Muscle layer of duodenum (tissue), 2 donors: ENCODE results near the gene SEC14L2.
A peak's percentile ranks its signal among the peaks of the same experiment; 100 is the strongest.

Experiments
- H3K27ac ChIP-seq: one replicate; pipeline ENCODE4 v1.7.0; 2013; ENCODE audit warnings: mild to moderate bottlenecking, low read length
- H3K27me3 ChIP-seq: one replicate; pipeline ENCODE4 v1.7.0; 2013; ENCODE audit warnings: low read depth, mild to moderate bottlenecking, control low read depth, low read length
- H3K36me3 ChIP-seq, 2 donors: one replicate each; pipeline ENCODE4 v1.7.0; 2013; ENCODE audit warnings: low read length in 2 of 2, control low read depth in 1 of 2, mild to moderate bottlenecking in 1 of 2; ENCODE audit not compliant: insufficient read depth in 2 of 2, control insufficient read depth in 1 of 2
- H3K4me1 ChIP-seq, 2 donors: one replicate each; pipeline ENCODE4 v1.7.0; 2013; ENCODE audit warnings: low read length in 2 of 2, mild to moderate bottlenecking in 2 of 2, control low read depth in 1 of 2, moderate library complexity in 1 of 2; ENCODE audit not compliant: insufficient read depth in 2 of 2, control insufficient read depth in 1 of 2
- H3K4me3 ChIP-seq, 2 donors: one replicate each; pipeline ENCODE4 v1.7.0; 2013; ENCODE audit warnings: low read length in 2 of 2, low read depth in 1 of 2, mild to moderate bottlenecking in 1 of 2
- H3K9me3 ChIP-seq, 2 donors: one replicate each; pipeline ENCODE4 v1.7.0; 2013; ENCODE audit warnings: low read length in 2 of 2, control low read depth in 1 of 2, mild to moderate bottlenecking in 1 of 2; ENCODE audit not compliant: control insufficient read depth in 1 of 2
- donor health status: healthy.

SEC14L2 gene

DNA sequence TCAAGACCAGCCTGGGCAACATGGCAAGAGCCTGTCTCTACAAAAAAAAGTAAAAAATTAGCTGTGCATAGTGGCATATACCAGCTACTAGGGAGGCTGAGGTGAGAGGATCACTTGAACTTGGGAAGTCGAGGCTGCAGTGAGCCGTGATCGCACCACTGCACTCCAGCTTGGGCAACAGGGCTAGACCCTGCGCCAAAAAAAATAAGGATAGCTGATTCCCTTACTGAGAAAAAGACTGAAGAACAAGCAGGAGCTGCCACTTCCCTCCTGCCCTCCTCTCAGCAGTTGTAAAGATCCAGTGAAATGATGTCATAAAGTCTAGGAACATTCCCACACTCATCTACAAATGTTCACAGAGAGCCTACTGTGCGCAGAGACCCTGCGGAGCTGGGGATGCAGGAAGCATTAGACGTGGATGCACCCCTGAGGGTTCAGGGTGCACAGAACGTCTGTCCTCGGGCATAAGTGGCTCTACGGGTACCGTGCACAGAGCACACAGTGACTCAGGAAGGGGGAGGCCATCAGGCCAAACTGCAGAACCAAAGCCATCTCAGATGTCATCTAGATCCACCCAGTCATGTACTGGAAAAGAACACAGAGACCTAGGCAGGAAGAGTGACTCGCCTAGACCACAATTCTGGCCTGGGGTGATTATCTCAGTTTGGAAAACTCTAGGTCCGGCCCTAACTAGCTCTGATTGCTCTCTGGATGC is 11.7 kb downstream of the SEC14L2 start:
- no peaks in the 10 kb centered on the region for H3K9me3 ChIP-seq
- no peaks in the 10 kb centered on the region for H3K4me1 ChIP-seq
- H3K4me3 ChIP-seq: no peak overlapping the region
- H3K27me3 ChIP-seq: no peaks in the 10 kb centered on the region
- no peak overlapping the region for H3K27ac ChIP-seq
- peaks cover 16 to 33% of the 10 kb centered on the region in 2 donors for H3K36me3 ChIP-seq

DNA sequence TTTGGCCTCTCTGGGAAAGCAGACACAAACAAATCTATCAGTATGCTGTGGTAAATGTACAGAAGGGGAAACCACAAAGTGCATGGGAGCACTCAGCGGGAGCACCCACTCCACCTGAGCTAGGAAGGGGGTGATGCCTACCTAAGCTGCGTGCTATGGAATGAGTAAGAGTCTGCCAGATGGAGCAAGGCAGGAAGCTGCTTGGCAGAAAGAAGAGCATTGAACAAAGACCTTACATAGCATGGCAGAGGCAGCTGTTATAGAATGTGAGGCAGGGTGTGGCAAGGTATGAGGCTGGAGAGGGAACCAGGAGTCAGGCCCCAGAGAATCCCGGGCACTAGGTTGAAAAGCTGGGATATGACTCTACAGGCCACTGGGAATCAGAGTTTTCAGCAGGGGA is 15.0 kb downstream of the SEC14L2 start:
- Histone ChIP-seq H3K36me3 (peaks cover 35 to 46% of the 10 kb centered on the region in 2 donors), H3K27me3 (no peaks in the 10 kb centered on the region)

GRCh38 chr22:30413001-30413400 is 16.2 kb downstream of the SEC14L2 start:
- Histone ChIP-seq H3K36me3 (peaks cover 40 to 52% of the 10 kb centered on the region in 2 donors), H3K27ac (no peak overlapping the region), H3K27me3 (no peaks in the 10 kb centered on the region), H3K4me3 (no peak overlapping the region), H3K9me3 (no peaks in the 10 kb centered on the region), H3K4me1 (peaks cover 0 to 6% of the 10 kb centered on the region in 2 donors)

More for the DNA sequence above, 15.0 kb downstream of the SEC14L2 start:
- peaks cover 0 to 5% of the 10 kb centered on the region in 2 donors for H3K4me1 ChIP-seq
- H3K9me3 ChIP-seq: no peaks in the 10 kb centered on the region
- H3K27ac ChIP-seq: no peak overlapping the region
- H3K4me3 ChIP-seq: no peak overlapping the region

DNA sequence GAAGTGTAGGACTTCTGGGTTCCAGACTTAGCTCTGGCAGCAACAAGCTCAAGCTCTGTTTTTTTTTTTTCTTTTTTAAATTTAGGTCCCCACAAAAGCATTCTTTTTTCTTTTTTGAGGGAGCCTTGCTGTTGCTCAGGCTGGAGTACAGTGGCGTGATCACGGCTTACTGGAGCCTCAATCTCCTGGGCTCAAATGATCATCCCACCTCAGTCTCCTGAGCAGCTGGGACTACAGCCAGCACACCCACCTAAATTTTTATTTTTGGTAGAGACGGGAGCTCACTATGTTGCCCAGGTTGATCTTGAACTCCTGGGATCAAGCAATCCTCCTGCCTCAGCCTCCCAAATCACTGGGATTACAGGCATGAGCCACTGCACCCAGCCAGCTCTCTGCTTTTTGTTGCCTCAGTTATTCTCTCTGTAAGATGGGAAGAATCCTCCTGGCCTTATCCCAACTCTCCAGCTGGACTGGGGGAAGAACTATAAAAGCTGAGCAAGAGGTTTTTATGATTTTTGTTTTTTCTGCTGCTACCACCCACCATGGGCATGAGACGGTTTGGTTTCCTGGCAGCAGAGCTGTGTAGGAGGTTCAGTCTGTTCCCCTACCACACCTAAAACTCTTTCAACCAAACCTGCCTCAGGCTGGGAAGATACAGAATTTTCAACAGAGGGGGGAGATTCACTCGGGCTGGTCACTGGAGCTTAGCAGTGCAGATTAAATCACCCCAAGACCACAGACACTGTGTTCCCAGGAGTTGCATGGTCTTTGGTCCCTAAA is 17.1 kb downstream of the SEC14L2 start:
- Histone ChIP-seq H3K4me3 (no peak overlapping the region), H3K27ac (no peak overlapping the region), H3K36me3 (peaks cover 43 to 54% of the 10 kb centered on the region in 2 donors), H3K4me1 (peaks cover 0 to 6% of the 10 kb centered on the region in 2 donors), H3K27me3 (no peaks in the 10 kb centered on the region), H3K9me3 (no peaks in the 10 kb centered on the region)

DNA sequence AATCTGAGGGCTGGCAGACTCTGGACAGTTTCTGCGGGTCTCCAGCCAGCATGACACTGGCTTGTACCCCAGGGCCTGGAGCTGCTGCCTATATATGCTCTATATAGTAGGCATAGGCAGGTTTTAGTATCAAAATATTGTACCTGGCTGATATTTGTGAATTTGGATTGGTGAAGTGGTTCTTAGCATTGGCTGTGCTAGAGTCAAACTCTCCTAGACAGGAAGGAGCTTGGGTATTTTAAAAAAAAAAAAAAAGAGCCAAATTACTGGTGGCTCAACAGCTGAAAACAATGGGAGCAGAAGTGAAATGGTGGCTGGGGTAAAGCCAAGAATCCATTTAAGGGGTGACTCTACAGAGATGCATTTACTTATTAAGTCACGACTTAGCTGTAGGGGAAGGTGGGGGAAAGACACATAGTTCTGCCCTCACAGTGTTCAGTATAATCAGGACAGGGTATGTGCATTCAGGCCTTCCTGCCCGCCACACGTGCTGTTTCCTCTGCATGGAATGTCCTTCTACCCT is 17.8 kb downstream of the SEC14L2 start:
- Histone ChIP-seq H3K36me3 (peaks cover 41 to 53% of the 10 kb centered on the region in 2 donors), H3K27ac (no peak overlapping the region), H3K4me3 (no peak overlapping the region), H3K27me3 (no peaks in the 10 kb centered on the region), H3K4me1 (peaks cover 0 to 6% of the 10 kb centered on the region in 2 donors), H3K9me3 (no peaks in the 10 kb centered on the region)

- Histone ChIP-seq H3K9me3 (no peaks in the 10 kb centered on the region), H3K4me3 (no peak overlapping the region), H3K36me3 (peaks cover 41 to 55% of the 10 kb centered on the region in 2 donors), H3K4me1 (peaks cover 0 to 19% of the 10 kb centered on the region in 2 donors), H3K27ac (no peak overlapping the region), H3K27me3 (no peaks in the 10 kb centered on the region)
Observed at GRCh38 chr22:30416403-30416802, 19.6 kb downstream of the SEC14L2 start.

GRCh38 chr22:30416837-30417236 is 20.0 kb downstream of the SEC14L2 start:
- H3K27me3 ChIP-seq: no peaks in the 10 kb centered on the region
- peaks cover 41 to 55% of the 10 kb centered on the region in 2 donors for H3K36me3 ChIP-seq
- H3K27ac ChIP-seq: no peak overlapping the region
- H3K4me3 ChIP-seq: no peak overlapping the region
- H3K9me3 ChIP-seq: no peaks in the 10 kb centered on the region
- peaks cover 0 to 23% of the 10 kb centered on the region in 2 donors for H3K4me1 ChIP-seq

- peaks cover 34 to 55% of the 10 kb centered on the region in 2 donors for H3K36me3 ChIP-seq
- no peaks in the 10 kb centered on the region for H3K27me3 ChIP-seq
- H3K9me3 ChIP-seq: no peaks in the 10 kb centered on the region
- H3K4me3 ChIP-seq: no peak overlapping the region
- H3K4me1 ChIP-seq: peaks cover 19 to 42% of the 10 kb centered on the region in 2 donors
- H3K27ac ChIP-seq: peak overlapping the region; percentile 89
Observed at GRCh38 chr22:30420347-30421125, 23.7 kb downstream of the SEC14L2 start.

DNA sequence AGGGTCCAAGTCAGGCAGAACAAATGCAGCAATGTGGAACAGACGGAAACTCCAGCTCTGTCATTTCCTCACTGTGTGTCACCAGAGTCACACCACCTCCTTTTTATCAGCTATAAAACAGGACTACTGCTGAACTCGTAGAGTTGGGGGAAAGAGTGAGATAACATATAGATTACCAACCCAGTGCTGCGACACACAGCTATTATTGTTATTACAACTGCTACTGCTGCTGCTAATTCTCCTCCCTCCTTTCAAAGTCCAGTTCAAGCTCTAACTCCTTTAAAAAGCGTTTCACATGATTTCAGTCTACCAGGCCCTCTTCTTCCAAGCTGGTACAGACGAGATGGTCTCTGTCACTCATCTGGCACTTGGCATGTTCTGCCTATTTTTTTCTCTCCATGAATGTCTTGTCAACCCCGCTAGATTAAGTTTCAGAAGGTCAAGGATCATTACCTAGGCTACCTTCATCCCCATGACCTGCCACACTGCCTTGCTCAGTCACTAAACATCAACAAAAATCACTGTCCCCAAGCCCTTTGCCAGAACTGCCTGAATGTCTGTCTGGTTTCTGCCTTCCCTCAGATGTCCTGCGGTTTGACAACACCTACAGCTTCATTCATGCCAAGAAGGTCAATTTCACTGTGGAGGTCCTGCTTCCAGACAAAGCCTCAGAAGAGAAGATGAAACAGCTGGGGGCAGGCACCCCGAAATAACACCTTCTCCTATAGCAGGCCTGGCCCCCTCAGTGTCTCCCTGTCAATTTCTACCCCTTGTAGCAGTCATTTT is 25.1 kb downstream of the SEC14L2 start:
- Histone ChIP-seq H3K4me3 (peak overlapping the region in 1 of 2 donors; percentile 77), H3K4me1 (peaks cover 22 to 40% of the 10 kb centered on the region in 2 donors), H3K27ac (peak overlapping the region; percentile 89), H3K27me3 (no peaks in the 10 kb centered on the region), H3K9me3 (no peaks in the 10 kb centered on the region), H3K36me3 (peaks cover 21 to 41% of the 10 kb centered on the region in 2 donors)

GRCh38 chr22:30422481-30423300 is 25.9 kb downstream of the SEC14L2 start:
- Histone ChIP-seq H3K9me3 (no peaks in the 10 kb centered on the region), H3K4me1 (peaks cover 22 to 40% of the 10 kb centered on the region in 2 donors), H3K27ac (peak overlapping the region; percentile 89)

More at GRCh38 chr22:30422481-30423300, 25.9 kb downstream of the SEC14L2 start:
- Histone ChIP-seq H3K4me3 (peak overlapping the region; percentile 77 to 78), H3K36me3 (peaks cover 12 to 33% of the 10 kb centered on the region in 2 donors), H3K27me3 (no peaks in the 10 kb centered on the region)
